CD4-positive, alpha-beta memory T cell (primary cell): ENCODE measurements around the gene BCAR3. TPM values are rescaled to one million over a fixed set of nuclear protein-coding genes. Genes with fewer than 3 reads are reported as not detected.
A peak's percentile ranks its signal among the peaks of the same experiment; 100 is the strongest.
"Not testable (repeated sequence)": the region's sequence is repeated elsewhere in the genome, so short reads cannot be mapped to it uniquely, and the experiment has no call there.

ENCODE experiments used
- CTCF ChIA-PET: fragments of 350-600 bp; sonication (Branson Sonifier 250); formaldehyde crosslinking; loops from one replicate; lab custom pipeline; 2021; ENCODE audit warnings: inconsistent platforms; ENCODE audit not compliant: partially characterized antibody; lab: Charles Lee
- POLR2A ChIA-PET: fragments of 350-600 bp; sonication (Branson Sonifier 250); formaldehyde crosslinking; loops from one replicate; lab custom pipeline; 2021; ENCODE audit not compliant: partially characterized antibody; lab: Charles Lee
- DNase-seq, 5 donors: peaks; one replicate each; pipeline versions ENCODE4 v3.0.0 to v3.0.0-alpha.2; 2020 to 2022; ENCODE audit warnings: mixed read lengths in 1 of 5
- H3K27ac ChIP-seq: one replicate; pipeline ENCODE4 v1.7.0; 2013; ENCODE audit warnings: low read depth, low read length
- H3K27me3 ChIP-seq: 2 replicates; pipeline ENCODE4 v1.7.0; 2013; ENCODE audit warnings: mild to moderate bottlenecking, low read length, moderate library complexity; ENCODE audit not compliant: insufficient read depth
- H3K36me3 ChIP-seq: 2 replicates; pipeline ENCODE4 v1.7.0; 2013; ENCODE audit warnings: mild to moderate bottlenecking, low read length, moderate library complexity; ENCODE audit not compliant: insufficient read depth
- H3K4me1 ChIP-seq: 2 replicates; pipeline ENCODE4 v1.7.0; 2013; ENCODE audit warnings: mild to moderate bottlenecking, low read length, moderate library complexity; ENCODE audit not compliant: insufficient read depth
- H3K4me3 ChIP-seq, 2 donors: one replicate each; pipeline ENCODE4 v1.7.0; 2013; ENCODE audit warnings: low read length in 2 of 2, mild to moderate bottlenecking in 1 of 2
- H3K9me3 ChIP-seq, 2 donors: one replicate each; pipeline ENCODE4 v1.7.0; 2013; ENCODE audit warnings: low read length in 2 of 2, control low read depth in 1 of 2; ENCODE audit not compliant: control insufficient read depth in 1 of 2
- H3K27ac Mint-ChIP-seq, 7 donors: one replicate each; pipeline ENCODE4 v1.8.0; 2020 to 2021; ENCODE audit warnings: mixed read lengths in 7 of 7, mild to moderate bottlenecking in 6 of 7, inconsistent platforms in 3 of 7, moderate library complexity in 3 of 7
- H3K27me3 Mint-ChIP-seq, 2 donors: one replicate each; pipeline ENCODE4 v1.8.0; 2020 to 2021; ENCODE audit warnings: mixed read lengths in 2 of 2
- H3K36me3 Mint-ChIP-seq, 2 donors: one replicate each; pipeline ENCODE4 v1.8.0; 2020 to 2021; ENCODE audit warnings: mixed read lengths in 2 of 2, inconsistent platforms in 1 of 2, mild to moderate bottlenecking in 1 of 2
- H3K4me1 Mint-ChIP-seq, 4 donors: one replicate each; pipeline ENCODE4 v1.8.0; 2020 to 2021; ENCODE audit warnings: mixed read lengths in 4 of 4, mild to moderate bottlenecking in 1 of 4
- H3K4me3 Mint-ChIP-seq, 8 donors: one replicate each; pipeline ENCODE4 v1.8.0; 2020 to 2021; ENCODE audit warnings: mixed read lengths in 8 of 8, mild to moderate bottlenecking in 7 of 8, moderate library complexity in 6 of 8, inconsistent platforms in 3 of 8
- H3K9me3 Mint-ChIP-seq, 8 donors: one replicate each; pipeline ENCODE4 v1.8.0; 2020 to 2021; ENCODE audit warnings: mixed read lengths in 8 of 8, mild to moderate bottlenecking in 5 of 8, inconsistent platforms in 3 of 8, moderate library complexity in 1 of 8
- intact Hi-C: fragments of 100-400 bp; cut with micrococcal nuclease; formaldehyde crosslinking; loops from one replicate; pipeline ENCODE4 v1.15.1; 2023
- polyA plus RNA-seq, 2 donors: library from polyadenylated mRNA; unstranded; fragments of 300-500 nt; fragmentation: Illumina TruSeq; gene quantifications; one replicate each; pipeline ENCODE4 v1.2.3, GENCODE V29; 2021
- total RNA-seq, 2 experiments: library from RNA; stranded (reverse); gene quantifications; one replicate each; pipeline ENCODE4 v1.2.3, GENCODE V29; 2021

BCAR3 gene
- total and polyA plus RNA-seq, 4 experiments from 2014 or later = 0.39 to 1.2 (median 0.76) TPM

GRCh38 chr1:93591291-93591675 lies 90.4 kb downstream of the BCAR3 start:
- intact Hi-C loops, H3K36me3 ChIP-seq, H3K4me3 Mint-ChIP-seq, DNase-seq, H3K4me1 ChIP-seq, POLR2A ChIA-PET, H3K9me3 ChIP-seq, H3K36me3 Mint-ChIP-seq, H3K27ac ChIP-seq, H3K4me1 Mint-ChIP-seq, H3K9me3 Mint-ChIP-seq, H3K27me3 Mint-ChIP-seq, H3K27me3 ChIP-seq, H3K4me3 ChIP-seq: not testable (repeated sequence)
- CTCF ChIA-PET = interaction anchor here (1.4 kb wide), 1 partner anchor 9 kb away, joined by 4 read pairs; no protein-coding TSS in a partner anchor
- H3K27ac Mint-ChIP-seq = peak overlapping the region in 1 of 7 donors; percentile 30

GRCh38 chr1:93588955-93589354 lies 92.7 kb downstream of the BCAR3 start:
- Mint-ChIP-seq H3K27me3 (no peaks in the 10 kb centered on the region), H3K4me3 (no peak overlapping the region), H3K36me3 (no peaks in the 10 kb centered on the region), H3K4me1 (peaks cover 1 to 8% (median 5%) of the 10 kb centered on the region in 4 donors), H3K9me3 (no peaks in the 10 kb centered on the region), H3K27ac (no peak overlapping the region)
- ChIA-PET POLR2A (interaction anchor here (0.6 kb wide), 1 partner anchor 19 kb away, joined by 3 read pairs; no protein-coding TSS in a partner anchor), CTCF (no interaction called here)
- DNase-seq = no peak
- peaks cover 6% of the 10 kb centered on the region for H3K4me1 ChIP-seq
- no peak overlapping the region for H3K4me3 ChIP-seq
- no peaks in the 10 kb centered on the region for H3K27me3 ChIP-seq
- H3K9me3 ChIP-seq = no peaks in the 10 kb centered on the region
- H3K36me3 ChIP-seq = no peaks in the 10 kb centered on the region
- intact Hi-C loops = no loop called here
- no peak overlapping the region for H3K27ac ChIP-seq

DNA sequence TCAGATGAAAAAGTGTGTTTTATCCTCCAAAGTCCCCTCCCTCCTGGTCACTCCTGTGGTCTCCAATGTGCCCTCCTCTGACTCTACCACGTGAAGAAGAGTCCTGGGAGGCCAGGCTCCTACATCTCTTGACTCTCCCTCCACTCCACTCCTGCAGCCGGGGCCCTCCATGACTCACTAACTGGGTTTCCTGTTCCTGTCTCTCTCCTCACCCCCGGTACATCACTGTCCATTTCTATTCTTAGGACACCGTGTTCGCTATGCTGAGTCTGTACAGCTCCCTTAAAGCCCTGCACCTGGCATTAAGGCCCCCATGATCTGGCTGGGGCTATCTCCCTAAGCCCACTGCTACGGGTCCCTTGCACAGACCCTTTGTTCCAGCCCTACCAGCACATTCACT lies 93.4 kb downstream of the BCAR3 start:
- DNase-seq = no peak
- H3K4me1 Mint-ChIP-seq = peaks cover 1 to 8% (median 5%) of the 10 kb centered on the region in 4 donors
- no peak overlapping the region for H3K27ac ChIP-seq
- peak overlapping the region in 1 of 7 donors; percentile 44 for H3K27ac Mint-ChIP-seq
- H3K27me3 Mint-ChIP-seq = no peaks in the 10 kb centered on the region
- H3K4me3 Mint-ChIP-seq = no peak overlapping the region
- no peaks in the 10 kb centered on the region for H3K36me3 Mint-ChIP-seq
- no peak overlapping the region for H3K4me3 ChIP-seq
- H3K9me3 ChIP-seq = no peaks in the 10 kb centered on the region
- POLR2A ChIA-PET = no interaction called here
- no peaks in the 10 kb centered on the region for H3K36me3 ChIP-seq
- H3K27me3 ChIP-seq = no peaks in the 10 kb centered on the region
- CTCF ChIA-PET = no interaction called here
- H3K9me3 Mint-ChIP-seq = no peaks in the 10 kb centered on the region
- H3K4me1 ChIP-seq = peaks cover 6% of the 10 kb centered on the region
- intact Hi-C loops = no loop called here

GRCh38 chr1:93587354-93587753 lies 94.3 kb downstream of the BCAR3 start:
- Mint-ChIP-seq H3K27me3 (no peaks in the 10 kb centered on the region), H3K4me3 (no peak overlapping the region), H3K36me3 (no peaks in the 10 kb centered on the region), H3K9me3 (no peaks in the 10 kb centered on the region), H3K27ac (no peak overlapping the region), H3K4me1 (peaks cover 1 to 8% (median 5%) of the 10 kb centered on the region in 4 donors)
- Histone ChIP-seq H3K36me3 (no peaks in the 10 kb centered on the region), H3K9me3 (no peaks in the 10 kb centered on the region), H3K4me3 (no peak overlapping the region), H3K4me1 (peaks cover 6% of the 10 kb centered on the region), H3K27me3 (no peaks in the 10 kb centered on the region), H3K27ac (no peak overlapping the region)
- ChIA-PET CTCF (no interaction called here), POLR2A (no interaction called here)
- no peak for DNase-seq
- intact Hi-C loops = no loop called here

DNA sequence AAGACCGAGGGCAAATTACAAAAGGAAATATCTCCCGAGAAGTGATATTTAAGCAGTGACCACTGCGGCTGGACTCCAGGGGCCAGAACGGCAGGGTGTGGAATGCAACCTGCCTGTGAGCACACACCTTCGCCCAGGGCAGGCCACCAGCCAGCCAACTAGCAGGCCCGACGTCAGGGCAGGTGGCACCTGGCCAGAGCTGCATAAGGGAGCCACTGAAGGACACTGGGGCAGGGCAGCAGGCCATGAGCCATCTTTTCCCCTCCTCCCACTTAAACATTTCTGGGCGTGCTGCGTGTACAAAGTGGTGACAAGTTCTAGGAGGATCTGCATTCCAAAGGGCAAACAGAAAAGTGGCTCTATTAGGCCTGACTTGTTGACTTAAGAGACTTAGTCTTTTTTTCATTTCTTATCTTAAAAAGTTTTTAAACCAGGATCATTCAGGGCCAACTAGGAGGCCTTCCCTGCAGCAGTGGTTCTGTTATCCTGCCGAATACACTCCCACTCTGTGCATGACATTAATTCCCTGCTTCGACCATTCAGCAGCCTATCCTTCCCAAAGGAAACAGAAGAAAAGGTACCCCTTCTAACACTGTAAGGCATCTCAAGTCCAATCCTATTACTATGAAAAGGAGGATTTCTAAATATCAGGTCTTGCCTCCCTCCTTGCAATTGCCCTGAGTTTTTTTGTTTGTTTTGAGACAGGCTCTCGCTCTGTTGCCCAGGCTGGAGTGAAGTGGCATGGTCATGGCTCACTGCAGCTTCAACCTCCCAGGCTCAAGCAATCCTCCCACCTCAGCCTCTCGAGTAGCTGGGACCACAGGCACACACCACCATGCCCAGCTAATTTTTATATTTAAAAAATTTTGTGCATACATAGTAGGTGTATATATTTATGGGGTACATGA lies 96.3 kb downstream of the BCAR3 start:
- intact Hi-C loops = no loop called here
- no peak for DNase-seq
- no peak overlapping the region for H3K4me3 Mint-ChIP-seq
- H3K4me3 ChIP-seq = no peak overlapping the region
- no peaks in the 10 kb centered on the region for H3K4me1 Mint-ChIP-seq
- no peaks in the 10 kb centered on the region for H3K9me3 Mint-ChIP-seq
- ChIA-PET POLR2A (no interaction called here), CTCF (no interaction called here)
- no peaks in the 10 kb centered on the region for H3K27me3 ChIP-seq
- no peak overlapping the region for H3K27ac ChIP-seq
- no peak overlapping the region for H3K27ac Mint-ChIP-seq
- H3K36me3 Mint-ChIP-seq = no peaks in the 10 kb centered on the region
- H3K36me3 ChIP-seq = no peaks in the 10 kb centered on the region
- H3K4me1 ChIP-seq = no peaks in the 10 kb centered on the region
- H3K9me3 ChIP-seq = no peaks in the 10 kb centered on the region
- H3K27me3 Mint-ChIP-seq = no peaks in the 10 kb centered on the region

- no peak overlapping the region for H3K4me3 ChIP-seq
- Mint-ChIP-seq H3K27ac (no peak overlapping the region), H3K9me3 (no peaks in the 10 kb centered on the region), H3K4me1 (no peaks in the 10 kb centered on the region), H3K4me3 (no peak overlapping the region), H3K36me3 (no peaks in the 10 kb centered on the region), H3K27me3 (no peaks in the 10 kb centered on the region)
- no peak for DNase-seq
- intact Hi-C loops = no loop called here
- H3K36me3 ChIP-seq = no peaks in the 10 kb centered on the region
- no peaks in the 10 kb centered on the region for H3K9me3 ChIP-seq
- no peaks in the 10 kb centered on the region for H3K27me3 ChIP-seq
- POLR2A ChIA-PET = no interaction called here
- CTCF ChIA-PET = no interaction called here
- no peak overlapping the region for H3K27ac ChIP-seq
- no peaks in the 10 kb centered on the region for H3K4me1 ChIP-seq
Observed at GRCh38 chr1:93584261-93585003, 97.2 kb downstream of the BCAR3 start.
